Right forelimb (tissue), 1 donor: Measurements from ENCODE around the gene DOCK2.

Experiments used
- DNase-seq: peaks from one replicate; pipeline ENCODE4 v3.0.0-alpha.2; 2018

The DOCK2 gene

DNA sequence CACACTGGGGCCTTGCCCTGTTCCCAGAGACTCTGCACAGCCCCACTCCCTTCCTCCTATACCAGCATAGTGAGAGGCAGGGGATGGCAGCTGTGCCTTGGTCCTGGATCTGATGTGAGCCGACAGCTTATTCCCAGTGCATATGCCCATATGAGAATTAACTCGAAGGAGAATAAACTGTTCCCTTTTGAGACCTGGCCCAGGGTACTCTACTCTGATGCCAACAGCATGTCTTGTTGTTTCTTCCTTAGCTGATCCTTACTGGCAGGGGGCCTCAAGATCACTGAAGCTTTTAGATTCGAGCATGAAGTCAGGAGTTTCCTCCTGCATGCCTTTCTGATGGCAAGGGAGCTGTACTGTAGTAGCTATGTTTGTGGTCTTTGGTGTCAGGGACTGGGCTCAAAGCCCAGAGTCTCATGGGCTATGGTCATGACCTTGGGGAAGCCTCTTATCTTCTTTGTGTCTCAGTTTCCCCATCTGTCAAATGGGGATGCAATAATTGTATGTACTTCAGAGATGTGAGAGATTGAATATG, 57.1 kb downstream of the DOCK2 start:
- no peak for DNase-seq

- no peak for DNase-seq
Observed at GRCh38 chr5:169695025-169695625, 58.0 kb downstream of the DOCK2 start.

DNA sequence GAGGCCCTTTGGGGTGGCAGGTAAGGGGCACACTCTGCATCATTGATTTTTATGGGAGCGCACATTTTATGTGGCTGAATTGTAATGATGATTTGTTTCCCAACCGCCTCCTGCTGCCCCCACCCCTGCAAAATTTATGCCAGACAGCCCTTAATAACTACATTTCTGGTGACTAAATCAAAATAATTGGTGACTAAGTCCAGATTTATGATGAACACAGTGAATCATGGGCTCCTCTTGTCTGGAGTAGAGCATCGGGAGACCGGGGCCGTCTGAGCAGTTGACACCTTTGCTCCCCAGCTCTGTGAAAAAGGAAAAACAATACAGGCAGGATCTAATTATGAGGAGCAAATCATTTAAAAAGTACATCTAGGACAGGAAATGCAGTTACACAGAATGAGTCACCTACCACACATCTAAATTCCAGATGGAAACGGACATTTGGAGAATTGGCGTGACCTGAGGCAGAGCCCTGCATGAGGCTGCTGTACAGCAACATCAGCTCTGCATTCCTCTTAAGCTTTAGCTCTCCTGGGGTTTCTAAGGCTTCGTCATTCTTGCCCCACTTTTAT, 58.9 kb downstream of the DOCK2 start:
- DNase-seq = no peak

DNA sequence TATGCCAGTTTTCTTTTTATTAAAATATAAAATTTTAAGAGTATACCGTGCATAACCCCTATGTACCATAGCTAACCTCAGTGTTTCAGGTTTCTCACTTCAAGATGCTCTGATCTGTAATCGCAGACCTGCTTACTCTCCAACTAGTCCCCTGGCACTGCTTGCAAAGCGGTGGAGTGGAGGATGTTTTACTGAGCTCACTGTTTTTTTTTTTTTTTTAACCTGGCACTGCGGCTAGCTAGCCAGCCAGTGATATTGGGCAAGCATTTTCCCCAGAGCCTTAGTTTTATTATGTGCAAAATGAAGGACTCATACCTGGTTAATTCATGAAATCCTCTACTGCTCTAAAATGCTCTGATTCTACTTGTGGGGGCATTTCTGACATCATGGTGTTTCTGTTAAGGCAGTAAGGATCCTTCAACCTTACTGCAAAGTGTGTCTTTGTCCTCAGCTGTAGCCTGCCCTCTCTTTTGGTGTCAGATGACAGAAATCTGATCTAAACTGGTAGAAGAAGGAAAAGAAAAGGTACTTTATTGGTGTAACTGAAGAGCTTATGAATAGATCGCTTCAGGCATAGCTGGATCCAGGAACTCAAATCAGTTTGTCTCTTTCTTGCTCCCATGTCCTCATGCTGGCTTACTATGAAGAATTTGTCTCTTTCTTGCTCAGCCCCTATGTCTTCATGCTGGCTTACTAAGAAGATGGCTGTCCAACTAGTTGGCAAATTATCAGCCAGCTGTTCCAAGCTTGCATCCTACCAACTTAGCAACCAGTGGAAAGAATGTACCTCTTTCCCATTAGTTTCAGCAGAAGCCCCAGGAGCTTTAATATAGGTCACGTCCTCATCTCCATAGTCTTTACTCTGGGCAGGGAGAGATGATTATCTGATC, 59.8 kb downstream of the DOCK2 start:
- DNase-seq = no peak

GRCh38 chr5:169697511-169697890, 60.4 kb downstream of the DOCK2 start:
- no peak for DNase-seq

GRCh38 chr5:169697976-169698375, 60.9 kb downstream of the DOCK2 start:
- DNase-seq = no peak

GRCh38 chr5:169700611-169701010, 63.5 kb downstream of the DOCK2 start:
- DNase-seq = no peak

DNA sequence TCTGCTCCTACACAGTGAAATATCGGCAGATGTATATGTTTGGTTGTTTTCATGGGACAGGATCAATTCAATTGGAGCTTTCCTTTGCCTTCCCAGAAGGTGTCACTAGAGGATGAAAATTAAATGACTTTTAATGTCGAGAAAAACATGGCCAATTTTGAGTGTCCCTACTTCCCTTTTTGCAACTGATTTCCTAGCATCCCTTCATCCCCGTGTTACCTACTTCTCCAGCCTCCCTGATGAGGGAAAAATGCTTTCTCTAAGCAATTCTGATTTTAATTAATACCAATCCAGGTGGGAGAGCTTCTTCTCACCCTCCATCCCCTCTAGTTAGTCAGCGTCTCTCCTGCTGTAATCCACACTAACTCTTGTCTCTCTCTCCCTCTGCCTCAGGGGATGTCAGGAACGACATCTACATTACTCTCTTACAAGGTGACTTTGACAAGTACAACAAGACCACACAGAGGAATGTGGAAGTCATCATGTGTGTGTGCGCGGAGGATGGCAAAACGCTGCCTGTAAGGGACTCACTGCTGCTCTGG, 64.9 kb downstream of the DOCK2 start:
- no peak for DNase-seq

DNA sequence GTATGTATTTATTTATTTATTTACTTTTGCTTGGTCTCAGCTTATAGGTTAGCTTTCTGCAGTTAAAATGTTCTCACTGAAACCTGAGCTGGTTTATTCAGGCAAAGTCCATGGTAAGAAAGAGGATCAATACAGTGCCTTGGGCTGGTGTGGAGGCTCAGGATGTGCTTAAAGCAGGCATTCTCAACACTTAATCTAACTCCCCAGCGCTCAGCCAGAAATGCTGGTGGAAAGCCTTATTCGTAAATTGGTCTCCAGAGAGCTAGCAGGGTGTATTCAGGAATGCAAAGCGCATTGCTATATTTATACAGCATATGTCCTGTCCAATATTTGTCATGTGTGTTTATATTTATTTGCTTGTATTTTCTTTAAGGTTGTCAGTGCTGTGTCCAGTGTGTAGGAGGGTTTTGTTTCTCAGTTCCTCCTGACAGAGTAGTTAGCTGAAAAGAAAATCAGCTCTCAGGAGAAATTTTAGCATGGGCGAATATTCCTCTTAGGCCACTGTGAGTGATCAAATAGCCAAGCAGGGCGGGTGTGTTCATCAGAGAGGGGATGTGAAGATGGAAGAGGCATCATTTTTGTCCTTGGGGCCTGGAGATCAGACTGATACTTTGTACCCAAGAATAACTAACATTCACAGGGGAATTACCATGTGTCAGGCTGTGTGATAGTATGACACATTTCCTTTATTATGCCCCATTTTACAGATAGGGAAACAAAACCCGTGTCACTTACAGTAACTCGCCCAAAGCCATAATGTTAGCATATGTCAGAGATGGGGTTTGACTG, 65.8 kb downstream of the DOCK2 start:
- DNase-seq = peak; percentile 47

DNA sequence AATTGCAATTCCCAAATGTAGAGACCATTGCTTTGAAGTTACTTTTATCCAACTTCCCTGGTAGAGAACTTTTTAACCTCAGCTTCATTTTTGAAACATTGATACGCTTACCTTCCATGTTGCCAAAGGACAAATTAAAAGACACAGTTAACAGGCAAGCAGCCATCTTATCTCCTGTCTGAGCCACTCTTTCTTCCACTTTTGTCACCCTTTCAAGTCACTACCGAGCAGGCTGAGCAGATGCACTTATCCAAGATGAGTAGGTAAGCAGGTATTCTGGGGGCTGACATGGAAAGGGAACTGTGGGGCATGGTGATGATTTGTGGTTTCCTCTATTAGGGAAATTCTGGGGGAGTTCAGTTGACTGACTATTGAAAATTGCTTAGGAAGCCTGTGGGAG, 66.7 kb downstream of the DOCK2 start:
- DNase-seq = no peak

- DNase-seq = no peak
Observed at GRCh38 chr5:169705322-169705721, 68.2 kb downstream of the DOCK2 start.

DNA sequence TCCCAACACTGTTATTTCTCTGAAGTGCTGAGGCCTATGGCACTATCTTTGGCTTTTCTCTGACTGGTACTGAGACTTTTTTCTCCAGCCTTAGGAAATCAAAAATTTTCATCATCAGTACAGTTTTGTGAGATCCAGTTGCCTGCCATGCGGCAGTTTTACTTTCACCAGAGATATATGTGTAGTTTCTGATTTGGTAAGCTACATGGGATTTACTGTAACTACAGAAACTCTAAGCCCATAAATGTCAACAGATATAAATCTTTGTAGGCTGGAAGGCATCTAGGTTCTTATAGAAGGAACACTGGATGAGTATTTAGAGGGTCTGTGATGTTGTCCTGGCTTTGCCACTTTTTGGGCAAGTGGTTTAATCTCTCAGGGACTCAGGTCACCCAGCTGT, 69.0 kb downstream of the DOCK2 start:
- no peak for DNase-seq

DNA sequence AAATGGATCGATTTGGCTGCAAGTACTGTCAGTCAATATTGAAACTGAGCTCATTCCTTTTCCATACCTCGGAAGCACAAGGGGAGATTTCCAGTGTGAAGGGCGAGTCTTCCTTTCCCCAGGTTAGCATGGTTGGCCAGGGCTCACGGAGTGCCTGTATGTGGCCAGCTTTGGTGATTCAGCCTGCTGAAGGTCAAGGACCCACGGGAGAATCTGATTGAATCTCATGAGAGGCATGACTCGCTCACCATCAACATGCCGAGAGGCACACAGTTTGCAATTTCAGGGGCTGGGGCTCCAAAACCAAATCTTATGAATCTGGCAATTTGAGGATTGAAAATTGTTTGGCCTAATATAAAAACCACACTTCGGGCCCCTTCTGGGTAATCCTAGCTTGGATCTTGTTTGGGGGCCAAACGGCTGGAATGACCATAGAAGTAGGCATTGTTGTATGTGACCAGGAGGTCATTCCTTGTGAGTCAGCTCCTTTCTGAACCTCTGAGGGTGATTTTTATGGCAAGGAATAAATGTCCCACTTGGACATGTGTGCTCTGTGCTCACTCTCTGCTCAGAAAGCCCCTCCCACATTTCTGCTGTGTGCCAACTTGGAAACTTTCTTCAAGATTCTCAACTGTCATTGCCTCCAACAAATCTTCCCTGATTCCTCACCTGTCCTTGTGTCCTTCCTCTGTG, 69.8 kb downstream of the DOCK2 start:
- no peak for DNase-seq

GRCh38 chr5:169707686-169708085, 70.6 kb downstream of the DOCK2 start:
- DNase-seq = no peak

- no peak for DNase-seq
Observed at GRCh38 chr5:169710675-169711074, 73.6 kb downstream of the DOCK2 start.

GRCh38 chr5:169711551-169712225, 74.6 kb downstream of the DOCK2 start:
- no peak for DNase-seq

GRCh38 chr5:169712428-169712827, 75.4 kb downstream of the DOCK2 start:
- DNase-seq = no peak

DNA sequence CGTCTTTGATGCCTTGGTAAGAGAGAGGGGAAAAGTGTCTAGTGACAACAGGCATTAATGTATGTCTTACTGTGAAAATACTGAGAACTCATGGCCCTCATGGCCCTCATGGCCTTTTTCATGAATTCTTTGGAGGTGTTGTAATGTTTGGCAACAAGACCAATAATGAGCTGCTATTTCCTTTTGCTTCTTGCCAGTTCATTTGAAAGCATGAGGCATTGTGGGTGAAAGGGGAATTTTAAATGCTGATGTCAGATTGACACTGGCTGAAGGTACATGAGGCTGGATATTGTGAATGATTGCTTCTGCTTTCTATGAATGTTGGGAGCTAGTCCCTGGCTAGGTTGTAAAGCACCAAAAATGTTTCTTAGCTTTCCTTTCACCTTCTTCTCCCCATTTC, 79.2 kb downstream of the DOCK2 start:
- DNase-seq = no peak

DNA sequence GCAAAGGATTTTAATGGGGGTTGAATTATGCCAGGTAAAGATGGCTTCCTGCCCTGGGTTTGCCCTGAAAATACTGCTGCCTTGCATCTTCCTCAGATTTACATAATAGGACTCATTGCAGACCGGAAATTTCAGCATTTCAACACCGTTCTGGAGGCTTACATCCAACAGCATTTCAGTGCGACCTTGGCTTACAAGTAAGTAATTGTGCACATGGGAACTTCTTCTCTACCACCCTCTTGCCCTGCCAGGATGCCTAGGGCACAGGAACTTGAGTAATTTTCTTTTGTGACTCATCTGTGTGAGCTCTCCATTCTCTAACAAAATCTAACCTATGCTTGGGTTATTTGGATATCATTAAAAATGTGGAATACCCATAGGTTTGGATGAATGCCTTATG, 80.2 kb downstream of the DOCK2 start:
- DNase-seq = no peak

DNA sequence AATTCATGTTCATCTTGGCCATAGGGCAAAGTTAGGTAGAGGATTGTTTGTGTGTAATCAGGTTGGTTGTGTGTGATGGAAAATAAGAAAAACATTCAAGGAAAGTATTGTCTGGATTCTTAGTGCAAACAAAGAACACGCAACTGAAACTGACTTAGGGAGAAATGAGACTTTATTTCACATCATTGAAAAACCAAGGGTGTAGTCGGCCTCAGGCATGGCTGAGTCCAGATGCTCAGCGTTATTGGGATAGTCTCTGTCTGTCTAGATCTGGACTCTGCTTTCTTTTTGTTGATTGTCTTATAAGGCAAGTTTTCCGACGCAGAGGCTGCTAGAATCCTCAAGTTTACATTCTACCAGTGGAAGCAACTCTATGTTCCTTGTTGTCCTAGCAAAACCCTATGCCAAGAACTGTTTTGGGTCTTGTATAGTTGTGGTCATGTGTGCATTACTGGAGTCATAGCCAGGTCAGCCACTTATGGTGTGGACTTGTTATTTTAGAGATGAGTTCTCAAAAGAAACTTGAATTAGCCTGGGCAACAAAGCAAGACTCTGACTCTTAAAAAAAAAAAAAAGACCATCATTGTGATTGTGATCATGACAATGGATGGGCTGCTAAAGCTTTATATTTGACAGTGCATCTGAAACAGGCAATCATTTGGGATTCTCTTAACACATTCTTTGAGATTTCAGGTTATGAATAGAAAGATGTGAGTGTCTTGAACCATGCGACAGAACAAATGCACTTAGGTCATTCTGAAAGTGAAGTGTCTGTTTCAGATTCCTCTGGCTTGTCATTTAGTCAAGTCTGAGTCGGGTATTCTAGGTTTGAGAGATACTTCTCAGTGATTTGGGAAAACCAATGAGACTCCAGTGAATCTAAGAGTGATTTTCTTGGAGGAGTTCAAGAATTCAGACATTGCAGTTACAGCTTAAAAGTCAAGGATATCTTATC, 82.6 kb downstream of the DOCK2 start:
- no peak for DNase-seq
